WTC11 (cell line): ENCODE measurements around the gene GATB.

Experiments used
- ATF3 ChIP-seq: sonication (generic); formaldehyde crosslinking; conservative IDR thresholded peaks from 2 replicates; pipeline ENCODE4 v1.8.1; 2022; ENCODE audit warnings: mild to moderate bottlenecking, missing genetic modification reagents
- CTCF ChIP-seq: fragments of 200-600 bp; IDR thresholded peaks from 2 replicates; pipeline ENCODE4 v1.8.0; 2022; ENCODE audit warnings: antibody characterized with exemption
- E2F4 ChIP-seq: sonication (generic); formaldehyde crosslinking; IDR thresholded peaks from 2 replicates; pipeline ENCODE4 v1.8.1; 2022; ENCODE audit warnings: low read depth, mild to moderate bottlenecking, moderate library complexity, missing genetic modification reagents, borderline replicate concordance
- ELF4 ChIP-seq: sonication (generic); formaldehyde crosslinking; IDR thresholded peaks from 2 replicates; pipeline ENCODE4 v1.8.1; 2022; ENCODE audit warnings: low read depth, mild to moderate bottlenecking, moderate library complexity, missing genetic modification reagents
- IRF2 ChIP-seq: sonication (generic); formaldehyde crosslinking; IDR thresholded peaks from 2 replicates; pipeline ENCODE4 v1.8.0; 2022; ENCODE audit warnings: low read depth, missing genetic modification reagents, borderline replicate concordance
- PRDM15 ChIP-seq: sonication (generic); formaldehyde crosslinking; IDR thresholded peaks from 2 replicates; pipeline ENCODE4 v1.8.0; 2022; ENCODE audit warnings: missing genetic modification reagents
- SMAD3 ChIP-seq: sonication (generic); formaldehyde crosslinking; IDR thresholded peaks from 2 replicates; pipeline ENCODE4 v1.8.0; 2022; ENCODE audit warnings: missing genetic modification reagents, mild to moderate bottlenecking, borderline replicate concordance
- STAT6 ChIP-seq: sonication (generic); formaldehyde crosslinking; conservative IDR thresholded peaks from 2 replicates; pipeline ENCODE4 v1.8.1; 2023; ENCODE audit warnings: mild to moderate bottlenecking, low read depth, missing genetic modification reagents, moderate library complexity

- TF ChIP-seq CTCF (no peak), IRF2 (CRISPR knock-in tag) (no peak), ELF4 (CRISPR knock-in tag) (no peak), STAT6 (CRISPR knock-in tag) (no peak), PRDM15 (CRISPR knock-in tag) (no peak), ATF3 (CRISPR knock-in tag) (no peak), SMAD3 (CRISPR knock-in tag) (no peak), E2F4 (CRISPR knock-in tag) (no peak)
These were observed 111.3 kb downstream of the GATB start for GRCh38 chr4:151649479-151649878.
